ENCODE results near the gene SLC7A8. TPM values are rescaled to one million over a fixed set of nuclear protein-coding genes. Genes with fewer than 3 reads are reported as not detected.
"Not testable (repeated sequence)": the region's sequence is repeated elsewhere in the genome, so short reads cannot be mapped to it uniquely, and the experiment has no call there.

Gene SLC7A8
- total RNA-seq, 2 donors from 2014 or later: 21.5 to 23.8 TPM

GRCh38 chr14:23206422-23207145, 23.1 kb upstream of the SLC7A8 start:
- Histone ChIP-seq H3K27me3 (no peaks in the 10 kb centered on the region), H3K4me3 (no peak overlapping the region), H3K27ac (no peak overlapping the region), H3K36me3 (no peaks in the 10 kb centered on the region), H3K9me3 (no peaks in the 10 kb centered on the region), H3K4me1 (no peaks in the 10 kb centered on the region), H3K9ac (ENCODE audit: low read depth in 2 of 2, low read length in 2 of 2) (no peak overlapping the region)
- TF ChIP-seq, protein P1, sequence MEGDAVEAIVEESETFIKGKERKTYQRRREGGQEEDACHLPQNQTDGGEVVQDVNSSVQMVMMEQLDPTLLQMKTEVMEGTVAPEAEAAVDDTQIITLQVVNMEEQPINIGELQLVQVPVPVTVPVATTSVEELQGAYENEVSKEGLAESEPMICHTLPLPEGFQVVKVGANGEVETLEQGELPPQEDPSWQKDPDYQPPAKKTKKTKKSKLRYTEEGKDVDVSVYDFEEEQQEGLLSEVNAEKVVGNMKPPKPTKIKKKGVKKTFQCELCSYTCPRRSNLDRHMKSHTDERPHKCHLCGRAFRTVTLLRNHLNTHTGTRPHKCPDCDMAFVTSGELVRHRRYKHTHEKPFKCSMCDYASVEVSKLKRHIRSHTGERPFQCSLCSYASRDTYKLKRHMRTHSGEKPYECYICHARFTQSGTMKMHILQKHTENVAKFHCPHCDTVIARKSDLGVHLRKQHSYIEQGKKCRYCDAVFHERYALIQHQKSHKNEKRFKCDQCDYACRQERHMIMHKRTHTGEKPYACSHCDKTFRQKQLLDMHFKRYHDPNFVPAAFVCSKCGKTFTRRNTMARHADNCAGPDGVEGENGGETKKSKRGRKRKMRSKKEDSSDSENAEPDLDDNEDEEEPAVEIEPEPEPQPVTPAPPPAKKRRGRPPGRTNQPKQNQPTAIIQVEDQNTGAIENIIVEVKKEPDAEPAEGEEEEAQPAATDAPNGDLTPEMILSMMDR (IDR thresholded peaks at IDR 0.05): no peak
- intact Hi-C loops (cut with DNase I): no loop called here
- DNase-seq: no peak

DNA sequence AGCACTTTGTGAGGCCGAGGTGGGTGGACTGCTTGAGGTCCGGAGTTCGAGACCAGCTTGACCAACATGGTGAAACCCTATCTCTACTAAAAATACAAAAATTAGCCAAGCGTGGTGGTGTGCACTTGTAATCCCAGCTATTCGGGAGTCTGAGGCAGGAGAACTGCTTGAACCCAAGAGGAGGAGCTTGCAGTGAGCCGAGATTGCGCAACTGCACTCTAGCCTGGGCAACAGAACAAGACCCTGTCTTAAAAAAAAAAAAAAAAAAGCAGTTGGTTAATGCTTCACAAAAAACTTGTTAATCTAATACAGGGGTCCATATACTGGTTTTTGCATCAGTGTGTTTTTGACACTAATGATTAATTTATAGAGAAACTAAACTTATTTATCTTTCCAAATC, 18.5 kb upstream of the SLC7A8 start:
- TF ChIP-seq, protein P1 (IDR thresholded peaks at IDR 0.05): no peak
- intact Hi-C loops (cut with DNase I): no loop called here
- Histone ChIP-seq H3K9ac (ENCODE audit: low read depth in 2 of 2, low read length in 2 of 2) (no peak overlapping the region), H3K4me3 (no peak overlapping the region), H3K4me1 (no peaks in the 10 kb centered on the region), H3K27ac (no peak overlapping the region), H3K36me3 (no peaks in the 10 kb centered on the region), H3K27me3 (no peaks in the 10 kb centered on the region), H3K9me3 (no peaks in the 10 kb centered on the region)
- DNase-seq: no peak

GRCh38 chr14:23199141-23199540, 15.7 kb upstream of the SLC7A8 start:
- H3K9me3 ChIP-seq; H3K9ac ChIP-seq (ENCODE audit: low read depth in 2 of 2, low read length in 2 of 2); intact Hi-C loops (cut with DNase I); DNase-seq; H3K4me3 ChIP-seq; H3K27me3 ChIP-seq; H3K27ac ChIP-seq; H3K36me3 ChIP-seq; H3K4me1 ChIP-seq: not testable (repeated sequence)

DNA sequence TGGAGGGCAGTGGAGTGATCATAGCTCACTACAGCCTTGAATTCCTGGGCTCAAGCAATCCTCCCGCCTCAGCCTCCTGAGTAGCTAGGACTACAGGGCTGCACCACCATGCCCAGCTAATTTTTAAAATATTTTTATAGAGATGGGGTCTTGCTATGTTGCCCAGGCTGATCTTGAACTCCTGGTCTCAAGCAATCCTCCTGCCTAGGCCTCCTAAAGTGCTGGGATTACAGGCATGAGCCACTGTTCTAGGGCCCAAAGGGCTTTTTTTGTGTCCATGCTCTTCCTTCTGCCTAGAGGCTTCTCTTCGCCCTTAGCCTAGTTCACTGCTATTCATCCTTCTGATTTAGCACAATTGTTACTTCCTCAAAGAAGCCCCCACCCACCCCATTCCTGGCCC, 13.0 kb upstream of the SLC7A8 start:
- H3K9ac ChIP-seq (ENCODE audit: low read depth in 2 of 2, low read length in 2 of 2); H3K36me3 ChIP-seq; H3K4me3 ChIP-seq; H3K27me3 ChIP-seq; H3K27ac ChIP-seq; intact Hi-C loops (cut with DNase I); H3K4me1 ChIP-seq; DNase-seq; H3K9me3 ChIP-seq: not testable (repeated sequence)

DNA sequence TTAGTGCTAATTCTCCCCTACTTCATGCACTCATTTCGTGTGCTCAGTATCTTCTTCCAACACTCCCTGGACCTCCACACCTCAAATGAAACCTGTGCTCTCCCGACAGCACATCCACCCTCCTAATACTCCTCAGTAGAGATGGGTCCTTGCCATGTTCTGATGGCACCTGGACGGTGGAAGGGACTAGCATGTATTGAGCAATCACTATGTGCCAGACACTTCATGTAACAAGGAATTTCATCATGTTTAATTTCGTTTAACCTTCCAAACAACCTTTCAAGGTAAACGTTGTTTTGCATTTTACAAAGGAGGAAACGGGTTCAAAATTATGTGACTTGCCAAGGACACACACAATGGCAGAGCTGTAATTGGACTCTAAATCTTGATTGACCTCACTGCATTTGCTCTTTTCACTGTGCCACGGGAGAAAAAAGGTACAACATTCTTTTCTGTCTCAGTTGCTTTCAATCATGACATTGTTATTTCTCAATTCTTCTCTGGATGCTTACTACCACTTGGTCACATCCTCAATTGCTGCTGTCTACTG, 12.2 kb upstream of the SLC7A8 start:
- no peaks in the 10 kb centered on the region for H3K36me3 ChIP-seq
- no peaks in the 10 kb centered on the region for H3K27me3 ChIP-seq
- TF ChIP-seq, protein P1 (IDR thresholded peaks at IDR 0.05): no peak
- intact Hi-C loops (cut with DNase I): no loop called here
- H3K9ac ChIP-seq (ENCODE audit: low read depth in 2 of 2, low read length in 2 of 2): no peak overlapping the region
- H3K4me1 ChIP-seq: no peaks in the 10 kb centered on the region
- no peaks in the 10 kb centered on the region for H3K9me3 ChIP-seq
- no peak overlapping the region for H3K4me3 ChIP-seq
- DNase-seq: no peak
- no peak overlapping the region for H3K27ac ChIP-seq

GRCh38 chr14:23193432-23193831, 10.0 kb upstream of the SLC7A8 start:
- Histone ChIP-seq H3K27ac (no peak overlapping the region), H3K4me1 (no peaks in the 10 kb centered on the region), H3K9me3 (no peaks in the 10 kb centered on the region), H3K36me3 (no peaks in the 10 kb centered on the region), H3K4me3 (no peak overlapping the region), H3K27me3 (no peaks in the 10 kb centered on the region), H3K9ac (ENCODE audit: low read depth in 2 of 2, low read length in 2 of 2) (no peak overlapping the region)
- TF ChIP-seq, protein P1 (IDR thresholded peaks at IDR 0.05): no peak
- intact Hi-C loops (cut with DNase I): no loop called here
- no peak for DNase-seq
